GM10266 (cell line): Measurements from ENCODE around the gene NDUFV2.
A peak's percentile ranks its signal among the peaks of the same experiment; 100 is the strongest.

Experiments
- DNase-seq: peaks from one replicate; pipeline ENCODE4 v3.0.0; 2012; ENCODE audit errors: extremely low spot score
- TF ChIP-seq, protein P1 (sequence below): IDR thresholded peaks from 2 replicates; pipeline ENCODE4 v1.5.1; 2012; ENCODE audit warnings: mild to moderate bottlenecking, low read depth; ENCODE audit not compliant: control insufficient read depth, insufficient read depth; ENCODE audit errors: missing control alignments

The NDUFV2 gene

DNA sequence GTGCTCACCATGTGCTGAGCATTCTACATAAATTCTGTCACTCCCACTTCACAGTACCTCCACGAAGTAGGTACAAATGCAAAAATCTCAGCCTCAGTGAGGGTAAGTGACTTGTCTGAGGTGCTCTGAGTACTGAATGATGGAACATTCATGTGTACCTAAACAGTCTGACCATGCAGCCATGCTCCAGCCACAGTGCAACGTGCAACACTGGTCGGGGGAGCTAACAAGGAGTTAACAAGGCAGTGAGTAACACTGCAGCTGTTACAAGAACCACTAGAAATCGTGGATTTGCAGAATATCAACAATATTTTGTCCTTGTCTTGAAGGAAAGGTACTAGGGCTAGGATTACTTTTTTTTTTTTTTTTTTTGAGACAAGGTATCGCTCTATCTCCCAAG lies 36.6 kb upstream of the NDUFV2 start:
- TF ChIP-seq, protein P1, sequence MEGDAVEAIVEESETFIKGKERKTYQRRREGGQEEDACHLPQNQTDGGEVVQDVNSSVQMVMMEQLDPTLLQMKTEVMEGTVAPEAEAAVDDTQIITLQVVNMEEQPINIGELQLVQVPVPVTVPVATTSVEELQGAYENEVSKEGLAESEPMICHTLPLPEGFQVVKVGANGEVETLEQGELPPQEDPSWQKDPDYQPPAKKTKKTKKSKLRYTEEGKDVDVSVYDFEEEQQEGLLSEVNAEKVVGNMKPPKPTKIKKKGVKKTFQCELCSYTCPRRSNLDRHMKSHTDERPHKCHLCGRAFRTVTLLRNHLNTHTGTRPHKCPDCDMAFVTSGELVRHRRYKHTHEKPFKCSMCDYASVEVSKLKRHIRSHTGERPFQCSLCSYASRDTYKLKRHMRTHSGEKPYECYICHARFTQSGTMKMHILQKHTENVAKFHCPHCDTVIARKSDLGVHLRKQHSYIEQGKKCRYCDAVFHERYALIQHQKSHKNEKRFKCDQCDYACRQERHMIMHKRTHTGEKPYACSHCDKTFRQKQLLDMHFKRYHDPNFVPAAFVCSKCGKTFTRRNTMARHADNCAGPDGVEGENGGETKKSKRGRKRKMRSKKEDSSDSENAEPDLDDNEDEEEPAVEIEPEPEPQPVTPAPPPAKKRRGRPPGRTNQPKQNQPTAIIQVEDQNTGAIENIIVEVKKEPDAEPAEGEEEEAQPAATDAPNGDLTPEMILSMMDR = no peak
- no peak for DNase-seq

DNA sequence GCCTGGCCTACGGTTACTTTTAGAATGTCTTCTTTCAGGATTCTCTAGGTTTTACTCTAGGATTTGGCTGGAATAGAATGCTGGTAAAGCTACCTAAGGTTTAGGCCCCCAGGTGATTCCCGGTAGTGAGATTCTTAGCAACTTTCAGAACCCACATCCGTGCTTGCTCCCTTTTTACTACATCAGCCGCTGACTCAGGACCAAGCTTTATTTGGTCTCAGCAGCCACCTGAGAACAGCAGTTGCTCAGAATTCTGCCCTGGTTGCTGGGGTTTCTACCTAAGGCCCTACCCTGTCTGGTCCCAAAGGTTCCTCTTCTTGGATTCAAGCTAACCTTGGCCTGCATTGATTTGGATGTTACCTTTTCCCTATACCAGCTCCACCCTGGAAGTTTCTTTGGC lies 36.1 kb upstream of the NDUFV2 start:
- TF ChIP-seq, protein P1 = no peak
- peak; percentile 35 for DNase-seq

DNA sequence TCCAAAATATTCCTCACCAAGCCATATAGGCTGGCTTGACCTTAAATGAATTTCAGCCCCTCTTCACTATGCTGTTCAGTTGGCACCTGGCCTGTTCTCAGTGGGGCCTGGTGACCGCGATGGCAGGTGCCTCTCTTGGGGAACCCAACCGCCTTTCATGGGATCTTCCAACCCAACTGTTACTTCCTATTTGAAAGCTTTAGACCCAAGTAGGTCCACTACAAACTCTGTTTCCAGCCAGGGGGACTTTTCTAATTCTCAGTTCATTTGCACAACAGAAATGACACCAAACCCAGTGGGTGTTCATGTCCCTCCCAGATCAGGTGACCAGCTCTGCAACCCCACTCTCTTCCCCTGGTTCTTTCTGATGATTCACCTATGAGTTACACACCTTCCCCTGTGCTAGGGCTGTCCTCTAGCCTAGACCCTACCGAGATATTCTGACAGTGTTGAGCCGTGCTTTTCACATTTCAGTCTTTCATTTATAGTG lies 35.6 kb upstream of the NDUFV2 start:
- TF ChIP-seq, protein P1 = no peak
- peak; percentile 58 for DNase-seq

DNA sequence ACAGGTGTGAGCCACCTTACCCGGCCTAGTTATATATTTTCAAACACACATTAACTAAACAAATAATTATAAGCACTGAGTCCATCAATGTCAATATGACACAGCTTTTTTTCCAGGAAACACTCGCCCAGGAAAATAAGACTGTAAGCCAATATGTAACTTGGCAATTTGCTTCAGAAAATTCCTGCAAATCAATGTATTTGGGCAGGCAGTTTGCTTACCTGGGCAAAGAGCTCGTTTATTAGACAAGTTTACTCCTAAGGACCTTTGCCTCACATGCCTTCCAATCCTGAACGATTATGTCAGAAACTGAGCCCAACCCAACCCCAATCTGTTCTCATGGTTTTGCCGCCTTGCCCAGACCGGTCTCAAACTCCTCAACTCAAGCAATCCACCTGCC lies 34.7 kb upstream of the NDUFV2 start:
- DNase-seq = no peak
- TF ChIP-seq, protein P1 = no peak

DNA sequence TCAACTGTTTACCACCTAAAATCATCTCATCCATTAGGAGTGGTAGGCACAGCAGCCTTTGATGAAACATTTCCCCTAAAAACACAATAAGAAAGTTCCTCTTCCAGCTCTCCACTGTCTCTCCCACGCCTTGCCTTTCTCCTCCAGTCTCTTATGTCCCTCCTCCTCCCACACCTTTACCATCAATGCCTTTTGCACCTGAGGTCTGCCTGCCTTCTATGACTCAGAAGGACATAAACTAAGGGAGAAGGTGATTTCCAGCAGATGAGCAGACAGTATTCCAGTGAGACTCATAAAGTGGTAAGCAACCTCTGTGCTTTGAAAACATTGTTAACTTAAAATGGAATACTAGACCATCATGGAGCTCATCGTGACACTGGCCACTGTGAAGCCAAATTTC lies 34.2 kb upstream of the NDUFV2 start:
- TF ChIP-seq, protein P1 = no peak
- no peak for DNase-seq

DNA sequence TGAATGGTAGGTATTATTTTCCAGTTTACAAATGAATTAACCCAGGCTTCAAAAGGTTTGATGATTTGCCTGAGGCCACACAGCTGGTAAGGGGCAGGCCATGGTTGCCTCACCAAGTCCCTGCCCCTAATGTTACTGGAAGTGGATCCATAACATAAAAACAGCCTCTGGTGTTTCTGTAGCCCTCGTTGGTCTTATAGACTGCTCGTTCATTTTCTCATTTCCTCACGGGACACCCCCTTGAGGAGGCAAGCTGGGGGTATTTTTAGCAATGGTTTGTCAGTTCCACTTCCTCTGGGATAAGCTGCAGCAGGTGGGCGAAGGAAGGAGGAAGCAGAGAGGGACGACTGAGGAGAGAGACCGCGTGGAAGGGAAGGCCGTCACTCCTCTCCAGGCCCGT lies 32.9 kb upstream of the NDUFV2 start:
- peak; percentile 23 for DNase-seq
- TF ChIP-seq, protein P1 = no peak

DNA sequence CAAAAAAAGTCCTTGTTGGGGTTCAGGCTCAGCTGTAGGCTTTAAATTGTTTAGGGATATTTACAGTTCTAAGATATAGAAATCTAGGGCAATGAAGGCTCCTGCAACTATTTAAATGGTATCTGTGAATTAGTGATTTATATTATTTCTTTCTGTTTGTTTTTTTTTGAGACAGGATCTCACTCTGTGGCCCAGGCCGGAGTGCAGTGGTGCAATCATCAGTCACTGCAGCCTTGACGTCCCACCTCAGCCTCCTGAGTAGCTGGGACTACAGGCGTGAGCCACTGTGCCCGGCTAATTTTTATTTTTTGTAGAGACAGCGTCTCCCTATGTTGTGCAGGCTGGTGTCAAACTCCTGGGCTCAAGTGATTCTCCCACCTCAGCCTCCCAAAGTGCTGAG lies 32.3 kb upstream of the NDUFV2 start:
- TF ChIP-seq, protein P1 = no peak
- no peak for DNase-seq
